HL-60 (cell line): Measurements from ENCODE around the gene EGLN1.

Experiments
- DNase-seq, 2 experiments: peaks; one replicate each; pipeline ENCODE4 v3.0.0-alpha.2; 2010 to 2020; ENCODE audit warnings: low read depth in 1 of 2, low spot score in 1 of 2
- H3K27ac ChIP-seq: fragments of 250-450 bp; sonication (Bioruptor Pico); replicated peaks from 2 replicates; pipeline ENCODE4 v1.5.1; 2020; ENCODE audit warnings: mild to moderate bottlenecking, moderate library complexity
- H3K27me3 ChIP-seq: fragments of 250-450 bp; sonication (Bioruptor Pico); 2 replicates; pipeline ENCODE4 v1.5.1; 2021; ENCODE audit warnings: mild to moderate bottlenecking, moderate library complexity; ENCODE audit not compliant: insufficient read depth, poor library complexity, severe bottlenecking
- H3K4me3 ChIP-seq: replicated peaks from 2 replicates; pipeline ENCODE4 v1.5.1; 2011; ENCODE audit warnings: mild to moderate bottlenecking, control low read depth, low read length; ENCODE audit not compliant: insufficient read depth
- GABPA ChIP-seq: IDR thresholded peaks from 2 replicates; pipeline ENCODE4 v1.6.1; 2012; ENCODE audit warnings: low read depth
- POLR2AphosphoS5 ChIP-seq: IDR thresholded peaks from 2 replicates; pipeline ENCODE4 v1.6.1; 2012; ENCODE audit warnings: low read depth
- REST ChIP-seq: IDR thresholded peaks from 2 replicates; pipeline ENCODE4 v1.6.1; 2012; ENCODE audit warnings: low read depth; ENCODE audit not compliant: insufficient replicate concordance
- SPI1 ChIP-seq: IDR thresholded peaks from 2 replicates; pipeline ENCODE4 v1.6.1; 2012; ENCODE audit warnings: low read depth, mild to moderate bottlenecking, borderline replicate concordance
- TF ChIP-seq, protein P1 (sequence below): IDR thresholded peaks from one replicate; pipeline ENCODE4 v1.5.1; 2011; ENCODE audit warnings: low read length, control low read depth, inconsistent platforms; ENCODE audit not compliant: insufficient read depth

EGLN1 gene

GRCh38 chr1:231444059-231444458 is 22.0 kb upstream of the EGLN1 start:
- no peak overlapping the region for H3K4me3 ChIP-seq
- no peak for DNase-seq

DNA sequence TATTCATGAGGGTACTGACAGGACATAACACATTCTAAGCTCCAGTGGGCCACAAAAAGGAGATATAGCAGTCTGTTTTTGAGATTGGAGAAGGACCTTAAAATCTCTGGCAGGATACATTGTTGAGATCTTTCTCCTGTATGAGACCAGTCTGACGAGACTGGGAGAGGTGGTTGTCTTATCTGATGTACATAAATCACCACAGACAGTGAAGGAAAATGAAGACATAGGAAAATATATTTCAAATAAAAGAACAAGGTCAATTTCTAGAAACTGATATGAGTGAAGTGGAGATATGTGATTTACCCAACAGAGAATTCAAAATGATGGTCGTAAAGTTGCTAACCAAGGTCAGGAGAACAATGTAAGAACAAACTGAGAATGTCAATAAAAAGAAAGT is 21.3 kb upstream of the EGLN1 start:
- H3K27me3 ChIP-seq: no peaks in the 10 kb centered on the region
- no peak for DNase-seq
- TF ChIP-seq GABPA: no peak
- no peak for TF ChIP-seq REST
- TF ChIP-seq POLR2AphosphoS5: no peak
- no peak for TF ChIP-seq SPI1
- TF ChIP-seq, protein P1, sequence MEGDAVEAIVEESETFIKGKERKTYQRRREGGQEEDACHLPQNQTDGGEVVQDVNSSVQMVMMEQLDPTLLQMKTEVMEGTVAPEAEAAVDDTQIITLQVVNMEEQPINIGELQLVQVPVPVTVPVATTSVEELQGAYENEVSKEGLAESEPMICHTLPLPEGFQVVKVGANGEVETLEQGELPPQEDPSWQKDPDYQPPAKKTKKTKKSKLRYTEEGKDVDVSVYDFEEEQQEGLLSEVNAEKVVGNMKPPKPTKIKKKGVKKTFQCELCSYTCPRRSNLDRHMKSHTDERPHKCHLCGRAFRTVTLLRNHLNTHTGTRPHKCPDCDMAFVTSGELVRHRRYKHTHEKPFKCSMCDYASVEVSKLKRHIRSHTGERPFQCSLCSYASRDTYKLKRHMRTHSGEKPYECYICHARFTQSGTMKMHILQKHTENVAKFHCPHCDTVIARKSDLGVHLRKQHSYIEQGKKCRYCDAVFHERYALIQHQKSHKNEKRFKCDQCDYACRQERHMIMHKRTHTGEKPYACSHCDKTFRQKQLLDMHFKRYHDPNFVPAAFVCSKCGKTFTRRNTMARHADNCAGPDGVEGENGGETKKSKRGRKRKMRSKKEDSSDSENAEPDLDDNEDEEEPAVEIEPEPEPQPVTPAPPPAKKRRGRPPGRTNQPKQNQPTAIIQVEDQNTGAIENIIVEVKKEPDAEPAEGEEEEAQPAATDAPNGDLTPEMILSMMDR: no peak
- no peak overlapping the region for H3K27ac ChIP-seq
- no peak overlapping the region for H3K4me3 ChIP-seq

More at GRCh38 chr1:231444059-231444458, 22.0 kb upstream of the EGLN1 start:
- no peaks in the 10 kb centered on the region for H3K27me3 ChIP-seq
- TF ChIP-seq, protein P1: no peak
- TF ChIP-seq POLR2AphosphoS5 (no peak), GABPA (no peak), REST (no peak), SPI1 (no peak)
- no peak overlapping the region for H3K27ac ChIP-seq

DNA sequence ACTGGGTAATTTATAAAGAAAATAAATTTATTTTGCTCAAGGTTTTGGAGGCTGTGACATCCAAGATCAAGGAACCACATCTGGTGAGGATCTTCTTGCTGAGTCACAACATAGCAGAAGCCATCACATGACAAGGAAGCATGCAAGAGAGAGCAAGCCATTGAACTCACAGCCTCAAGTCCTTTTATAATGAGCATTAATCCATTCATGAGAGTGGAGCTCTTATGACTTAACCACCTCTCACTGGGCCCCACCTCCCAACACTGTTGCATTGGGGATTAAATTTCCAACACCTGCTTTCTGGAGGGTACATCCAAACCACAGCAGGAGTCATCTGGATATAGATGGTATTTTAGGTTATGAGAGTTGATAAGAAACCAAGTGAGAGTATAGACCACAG is 20.6 kb upstream of the EGLN1 start:
- Histone ChIP-seq H3K27me3 (no peaks in the 10 kb centered on the region), H3K27ac (no peak overlapping the region), H3K4me3 (no peak overlapping the region)
- DNase-seq: peak in 1 of 2 experiments; percentile 14
- no peak for TF ChIP-seq SPI1
- TF ChIP-seq POLR2AphosphoS5: no peak
- no peak for TF ChIP-seq REST
- TF ChIP-seq, protein P1: no peak
- no peak for TF ChIP-seq GABPA
